ENCODE results near the gene RNLS.

DNA sequence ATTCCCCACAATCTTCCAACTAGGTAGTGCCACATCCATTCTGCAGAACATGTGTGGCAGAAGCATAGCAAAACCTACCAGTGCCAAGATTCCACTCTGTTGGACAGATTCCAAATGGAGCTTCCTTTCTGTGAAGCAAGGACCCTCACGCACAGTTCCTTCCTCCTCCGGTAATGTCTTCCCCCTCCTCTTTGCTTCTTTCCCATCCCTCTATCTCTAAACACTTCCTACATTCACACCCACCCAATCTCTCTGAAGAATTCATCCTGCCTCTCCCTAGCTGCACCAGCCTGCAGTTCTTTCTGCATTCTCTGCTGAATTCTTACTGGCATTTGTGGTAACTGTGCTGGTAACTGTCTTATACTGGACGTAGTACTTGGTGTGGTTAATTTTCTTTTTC is 124.9 kb downstream of the RNLS start:
- TF ChIP-seq, protein P1, sequence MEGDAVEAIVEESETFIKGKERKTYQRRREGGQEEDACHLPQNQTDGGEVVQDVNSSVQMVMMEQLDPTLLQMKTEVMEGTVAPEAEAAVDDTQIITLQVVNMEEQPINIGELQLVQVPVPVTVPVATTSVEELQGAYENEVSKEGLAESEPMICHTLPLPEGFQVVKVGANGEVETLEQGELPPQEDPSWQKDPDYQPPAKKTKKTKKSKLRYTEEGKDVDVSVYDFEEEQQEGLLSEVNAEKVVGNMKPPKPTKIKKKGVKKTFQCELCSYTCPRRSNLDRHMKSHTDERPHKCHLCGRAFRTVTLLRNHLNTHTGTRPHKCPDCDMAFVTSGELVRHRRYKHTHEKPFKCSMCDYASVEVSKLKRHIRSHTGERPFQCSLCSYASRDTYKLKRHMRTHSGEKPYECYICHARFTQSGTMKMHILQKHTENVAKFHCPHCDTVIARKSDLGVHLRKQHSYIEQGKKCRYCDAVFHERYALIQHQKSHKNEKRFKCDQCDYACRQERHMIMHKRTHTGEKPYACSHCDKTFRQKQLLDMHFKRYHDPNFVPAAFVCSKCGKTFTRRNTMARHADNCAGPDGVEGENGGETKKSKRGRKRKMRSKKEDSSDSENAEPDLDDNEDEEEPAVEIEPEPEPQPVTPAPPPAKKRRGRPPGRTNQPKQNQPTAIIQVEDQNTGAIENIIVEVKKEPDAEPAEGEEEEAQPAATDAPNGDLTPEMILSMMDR (IDR thresholded peaks at IDR 0.05), result no peak
- TF ChIP-seq POLR2A (IDR thresholded peaks at IDR 0.05) (no peak), POLR2AphosphoS5 (IDR thresholded peaks at IDR 0.05) (no peak)
